ENCODE measurements around the gene METTL8. TPM values are rescaled to one million over a fixed set of nuclear protein-coding genes. Genes with fewer than 3 reads are reported as not detected.

METTL8 gene
- total RNA-seq, 4 donors from 2014 or later: 28.6 to 44.0 (median 37.3) TPM

GRCh38 chr2:171441470-171441869, 7.7 kb upstream of the METTL8 start:
- no peak for ATAC-seq
- Histone ChIP-seq H3K27me3 (no peaks in the 10 kb centered on the region), H3K4me3 (no peak overlapping the region), H3K4me1 (no peaks in the 10 kb centered on the region), H3K36me3 (peaks cover 0 to 92% of the 10 kb centered on the region in 2 donors), H3K27ac (no peak overlapping the region), H3K9me3 (no peaks in the 10 kb centered on the region)
- no peak for TF ChIP-seq CTCF (IDR thresholded peaks at IDR 0.05)
- TF ChIP-seq EP300 (IDR thresholded peaks at IDR 0.05): no peak
- no peak for TF ChIP-seq POLR2A (IDR thresholded peaks at IDR 0.05)
- no peak for TF ChIP-seq POLR2AphosphoS5 (IDR thresholded peaks at IDR 0.05)

GRCh38 chr2:171436307-171436706, 2.5 kb upstream of the METTL8 start:
- H3K9me3 ChIP-seq: no peaks in the 10 kb centered on the region
- no peak overlapping the region for H3K4me3 ChIP-seq
- no peak overlapping the region for H3K27ac ChIP-seq
- H3K4me1 ChIP-seq: peaks cover 0 to 37% (median 6%) of the 10 kb centered on the region in 3 donors
- TF ChIP-seq EP300 (IDR thresholded peaks at IDR 0.05) (no peak), POLR2AphosphoS5 (IDR thresholded peaks at IDR 0.05) (no peak), CTCF (IDR thresholded peaks at IDR 0.05) (no peak), POLR2A (IDR thresholded peaks at IDR 0.05) (no peak)
- no peaks in the 10 kb centered on the region for H3K27me3 ChIP-seq
- WGBS, 2 donors (ENCODE audit: low coverage in 1 of 2): 82 to 92% methylated on average over 1 of the region's 1 CpG
- peaks cover 0 to 49% of the 10 kb centered on the region in 2 donors for H3K36me3 ChIP-seq
- no peak for ATAC-seq

GRCh38 chr2:171434013-171434989, 511 bp upstream of the METTL8 start, which contains the start of gene DCAF17:
Gene DCAF17 (plus strand): TSS chr2:171434226. CDS start chr2:171434578, 352 bp downstream.
- Histone ChIP-seq H3K27ac (peak within 1 kb of the TSS; percentile 75 to 99 (median 94)), H3K4me3 (peak within 1 kb of the TSS; percentile 49 to 94), H3K9me3 (no peaks in the 10 kb centered on the region), H3K36me3 (peaks cover 0 to 31% of the 10 kb centered on the region in 2 donors), H3K4me1 (peaks cover 0 to 47% (median 6%) of the 10 kb centered on the region in 3 donors), H3K27me3 (no peaks in the 10 kb centered on the region)
- WGBS, 2 donors (ENCODE audit: low coverage in 1 of 2): 0 to 5% methylated on average over 2 to 5 of the region's 92 CpGs
- TF ChIP-seq POLR2AphosphoS5 (IDR thresholded peaks at IDR 0.05): peak; percentile 80
- TF ChIP-seq EP300 (IDR thresholded peaks at IDR 0.05): no peak
- TF ChIP-seq CTCF (IDR thresholded peaks at IDR 0.05): peak in 2 of 4 experiments; percentile 12 to 62
- peak; percentile 56 to 66 for TF ChIP-seq POLR2A (IDR thresholded peaks at IDR 0.05)
- ATAC-seq: peak; percentile 98

GRCh38 chr2:171432969-171433762, 624 bp downstream of the METTL8 start:
- ATAC-seq: no peak
- H3K36me3 ChIP-seq: peaks cover 0 to 21% of the 10 kb centered on the region in 2 donors
- peaks cover 0 to 47% (median 6%) of the 10 kb centered on the region in 3 donors for H3K4me1 ChIP-seq
- no peaks in the 10 kb centered on the region for H3K27me3 ChIP-seq
- no peaks in the 10 kb centered on the region for H3K9me3 ChIP-seq
- peak overlapping the region; percentile 41 to 99 (median 94) for H3K27ac ChIP-seq
- H3K4me3 ChIP-seq: peak overlapping the region; percentile 49 to 94
- TF ChIP-seq POLR2A (IDR thresholded peaks at IDR 0.05) (no peak), CTCF (IDR thresholded peaks at IDR 0.05) (no peak), EP300 (IDR thresholded peaks at IDR 0.05) (no peak), POLR2AphosphoS5 (IDR thresholded peaks at IDR 0.05) (no peak)
- WGBS, 2 donors (ENCODE audit: low coverage in 1 of 2): 14 to 19% methylated on average over 14 to 17 of the region's 20 CpGs
